Colonic mucosa (tissue), 4 donors: ENCODE results near the gene DIDO1. TPM values are rescaled to one million over a fixed set of nuclear protein-coding genes. Genes with fewer than 3 reads are reported as not detected.
"Not testable (repeated sequence)": the region's sequence is repeated elsewhere in the genome, so short reads cannot be mapped to it uniquely, and the experiment has no call there.

Experiments
- DNase-seq: peaks from one replicate; pipeline ENCODE4 v3.0.0-alpha.2; 2020
- H3K27ac ChIP-seq: fragments of 200-600 bp; one replicate; pipeline ENCODE4 v1.8.0; 2021
- H3K27me3 ChIP-seq: fragments of 200-600 bp; one replicate; pipeline ENCODE4 v1.8.0; 2021
- H3K36me3 ChIP-seq: fragments of 200-600 bp; one replicate; pipeline ENCODE4 v1.8.0; 2021
- H3K4me1 ChIP-seq: fragments of 200-600 bp; one replicate; pipeline ENCODE4 v1.8.0; 2021; ENCODE audit warnings: mild to moderate bottlenecking
- H3K4me3 ChIP-seq: fragments of 200-600 bp; one replicate; pipeline ENCODE4 v1.8.0; 2021
- H3K9ac ChIP-seq, 2 donors: one replicate each; pipeline ENCODE4 v1.7.0; 2013; ENCODE audit warnings: control low read depth in 2 of 2, low read depth in 2 of 2, low read length in 2 of 2
- H3K9me3 ChIP-seq: fragments of 200-600 bp; one replicate; pipeline ENCODE4 v1.8.0; 2021
- intact Hi-C: fragments of 100-400 bp; cut with DNase I; formaldehyde crosslinking; loops from one replicate; pipeline ENCODE4 v1.14.1; 2022
- total RNA-seq, 2 donors: library from RNA; stranded (reverse); fragmentation: NEBNext Ultra II Directional in 1 of 2; extraction: Animal tissue kit (Norgen Biotek cat#: 25700) in 1 of 2; gene quantifications; one replicate each; pipeline ENCODE4 v1.2.1, GENCODE V29; 2021
- TF ChIP-seq, protein P1 (sequence below): fragments of 200-600 bp; IDR thresholded peaks from one replicate; pipeline ENCODE4 v1.8.0; 2022; ENCODE audit warnings: antibody characterized with exemption, mild to moderate bottlenecking
- donor health status: healthy.
- donor health status: DM: no; HTN: no; CAD: no.
- donor health status: DM: no; HTN: no; CAD: no.

DIDO1 gene
- total RNA-seq, 2 donors from 2014 or later, result 41.4 to 50.4 TPM

GRCh38 chr20:62856931-62857619 lies 69.2 kb downstream of the DIDO1 start:
- Histone ChIP-seq H3K27ac (no peak overlapping the region), H3K36me3 (no peaks in the 10 kb centered on the region), H3K4me1 (peaks cover 3% of the 10 kb centered on the region), H3K9ac (no peak overlapping the region), H3K9me3 (no peaks in the 10 kb centered on the region), H3K4me3 (no peak overlapping the region), H3K27me3 (peaks cover 3% of the 10 kb centered on the region)
- TF ChIP-seq, protein P1, sequence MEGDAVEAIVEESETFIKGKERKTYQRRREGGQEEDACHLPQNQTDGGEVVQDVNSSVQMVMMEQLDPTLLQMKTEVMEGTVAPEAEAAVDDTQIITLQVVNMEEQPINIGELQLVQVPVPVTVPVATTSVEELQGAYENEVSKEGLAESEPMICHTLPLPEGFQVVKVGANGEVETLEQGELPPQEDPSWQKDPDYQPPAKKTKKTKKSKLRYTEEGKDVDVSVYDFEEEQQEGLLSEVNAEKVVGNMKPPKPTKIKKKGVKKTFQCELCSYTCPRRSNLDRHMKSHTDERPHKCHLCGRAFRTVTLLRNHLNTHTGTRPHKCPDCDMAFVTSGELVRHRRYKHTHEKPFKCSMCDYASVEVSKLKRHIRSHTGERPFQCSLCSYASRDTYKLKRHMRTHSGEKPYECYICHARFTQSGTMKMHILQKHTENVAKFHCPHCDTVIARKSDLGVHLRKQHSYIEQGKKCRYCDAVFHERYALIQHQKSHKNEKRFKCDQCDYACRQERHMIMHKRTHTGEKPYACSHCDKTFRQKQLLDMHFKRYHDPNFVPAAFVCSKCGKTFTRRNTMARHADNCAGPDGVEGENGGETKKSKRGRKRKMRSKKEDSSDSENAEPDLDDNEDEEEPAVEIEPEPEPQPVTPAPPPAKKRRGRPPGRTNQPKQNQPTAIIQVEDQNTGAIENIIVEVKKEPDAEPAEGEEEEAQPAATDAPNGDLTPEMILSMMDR, result no peak
- intact Hi-C loops, result no loop called here
- no peak for DNase-seq

GRCh38 chr20:62855120-62855519 lies 71.2 kb downstream of the DIDO1 start:
- TF ChIP-seq, protein P1, result no peak
- Histone ChIP-seq H3K9ac (no peak overlapping the region), H3K27ac (no peak overlapping the region), H3K36me3 (no peaks in the 10 kb centered on the region), H3K4me1 (no peaks in the 10 kb centered on the region), H3K27me3 (no peaks in the 10 kb centered on the region), H3K4me3 (no peak overlapping the region), H3K9me3 (no peaks in the 10 kb centered on the region)
- intact Hi-C loops, result no loop called here
- no peak for DNase-seq

- H3K9me3 ChIP-seq, result no peaks in the 10 kb centered on the region
- H3K27me3 ChIP-seq, result no peaks in the 10 kb centered on the region
- DNase-seq, result no peak
- H3K36me3 ChIP-seq, result no peaks in the 10 kb centered on the region
- H3K4me1 ChIP-seq, result no peaks in the 10 kb centered on the region
- H3K27ac ChIP-seq, result no peak overlapping the region
- TF ChIP-seq, protein P1, result no peak
- H3K9ac ChIP-seq, result no peak overlapping the region
- intact Hi-C loops, result no loop called here
- H3K4me3 ChIP-seq, result no peak overlapping the region
Measured at GRCh38 chr20:62854121-62854520, 72.2 kb downstream of the DIDO1 start.

DNA sequence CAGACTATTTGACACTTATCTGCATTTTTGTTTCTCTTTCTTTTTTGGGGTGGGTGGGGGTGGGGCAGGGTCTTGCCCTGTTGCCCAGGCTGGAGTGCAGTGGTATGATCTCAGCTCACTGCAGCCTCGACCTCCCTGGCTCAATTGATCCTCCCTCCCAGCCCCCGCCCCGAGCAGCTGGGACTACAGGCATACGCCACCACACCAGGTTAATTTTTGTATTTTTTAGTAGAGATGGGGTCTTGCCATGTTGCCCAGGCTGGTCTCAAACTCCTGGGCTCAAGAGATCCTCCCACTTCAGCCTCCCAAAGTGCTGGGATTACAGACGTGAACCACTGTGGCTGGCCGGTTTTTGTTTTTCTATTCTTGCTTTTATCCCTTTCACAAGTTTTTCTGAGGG lies 73.0 kb downstream of the DIDO1 start:
- intact Hi-C loops, H3K9ac ChIP-seq, DNase-seq, H3K27ac ChIP-seq, H3K4me1 ChIP-seq, H3K27me3 ChIP-seq, H3K4me3 ChIP-seq, H3K36me3 ChIP-seq, H3K9me3 ChIP-seq: not testable (repeated sequence)

DNA sequence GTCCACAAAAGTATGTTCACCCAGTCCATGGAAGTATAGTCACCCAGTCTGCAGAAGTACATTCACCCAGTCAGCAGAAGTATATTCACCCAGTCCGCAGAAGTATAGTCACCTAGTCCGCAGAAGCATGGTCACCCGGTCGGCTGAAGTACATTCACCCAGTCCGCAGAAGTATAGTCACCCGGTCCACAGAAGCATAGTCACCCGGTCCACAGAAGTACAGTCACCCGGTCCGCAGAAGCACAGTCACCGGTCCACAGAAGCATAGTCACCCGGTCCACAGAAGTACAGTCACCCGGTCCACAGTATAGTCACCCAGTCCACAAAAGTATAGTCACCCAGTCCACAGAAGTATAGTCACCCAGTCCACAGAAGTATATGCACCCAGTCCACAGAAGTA lies 73.5 kb downstream of the DIDO1 start:
- no peaks in the 10 kb centered on the region for H3K36me3 ChIP-seq
- H3K9ac ChIP-seq, result no peak overlapping the region
- DNase-seq, result no peak
- no peak overlapping the region for H3K27ac ChIP-seq
- no peaks in the 10 kb centered on the region for H3K4me1 ChIP-seq
- H3K27me3 ChIP-seq, result no peaks in the 10 kb centered on the region
- H3K4me3 ChIP-seq, result no peak overlapping the region
- TF ChIP-seq, protein P1, result no peak
- no peaks in the 10 kb centered on the region for H3K9me3 ChIP-seq
- intact Hi-C loops, result no loop called here

GRCh38 chr20:62852196-62852595 lies 74.1 kb downstream of the DIDO1 start:
- intact Hi-C loops, result no loop called here
- H3K36me3 ChIP-seq, result no peaks in the 10 kb centered on the region
- no peak for DNase-seq
- no peak overlapping the region for H3K9ac ChIP-seq
- TF ChIP-seq, protein P1, result no peak
- H3K4me1 ChIP-seq, result no peaks in the 10 kb centered on the region
- no peaks in the 10 kb centered on the region for H3K27me3 ChIP-seq
- no peak overlapping the region for H3K27ac ChIP-seq
- H3K9me3 ChIP-seq, result no peaks in the 10 kb centered on the region
- no peak overlapping the region for H3K4me3 ChIP-seq
